H9 (cell line): ENCODE measurements around the gene FRAT2. TPM values are rescaled to one million over a fixed set of nuclear protein-coding genes. Genes with fewer than 3 reads are reported as not detected.
A peak's percentile ranks its signal among the peaks of the same experiment; 100 is the strongest.

Experiments
- DNase-seq: peaks from one replicate; pipeline ENCODE4 v3.0.0-alpha.2; 2017
- H2AFZ ChIP-seq: one replicate; pipeline ENCODE4 v1.6.1; 2013; ENCODE audit warnings: mild to moderate bottlenecking, low read length, control low read depth, moderate library complexity
- H2AK5ac ChIP-seq: 2 replicates; pipeline ENCODE4 v1.6.1; 2013; ENCODE audit warnings: low read length, control low read depth, mixed read lengths; ENCODE audit not compliant: insufficient read length
- H2BK120ac ChIP-seq: one replicate; pipeline ENCODE4 v1.6.1; 2013; ENCODE audit warnings: low read depth, mild to moderate bottlenecking, low read length, control low read depth, inconsistent platforms; ENCODE audit not compliant: poor library complexity, severe bottlenecking
- H2BK12ac ChIP-seq: 2 replicates; pipeline ENCODE4 v1.6.1; 2013; ENCODE audit warnings: low read length, control low read depth, mixed read lengths, low read depth; ENCODE audit not compliant: insufficient read length
- H2BK15ac ChIP-seq: 2 replicates; pipeline ENCODE4 v1.6.1; 2013; ENCODE audit warnings: low read depth, low read length, control low read depth
- H2BK20ac ChIP-seq: one replicate; pipeline ENCODE4 v1.6.1; 2013; ENCODE audit warnings: low read depth, mild to moderate bottlenecking, low read length, control low read depth, inconsistent platforms; ENCODE audit not compliant: poor library complexity, severe bottlenecking
- H2BK5ac ChIP-seq: 2 replicates; pipeline ENCODE4 v1.6.1; 2013; ENCODE audit warnings: low read length, control low read depth, mixed read lengths; ENCODE audit not compliant: insufficient read length
- H3K14ac ChIP-seq: 2 replicates; pipeline ENCODE4 v1.6.1; 2013; ENCODE audit warnings: low read length, control low read depth; ENCODE audit not compliant: insufficient read depth
- H3K18ac ChIP-seq: 2 replicates; pipeline ENCODE4 v1.6.1; 2013; ENCODE audit warnings: low read depth, mild to moderate bottlenecking, mixed read lengths, low read length, control low read depth; ENCODE audit not compliant: insufficient read length
- H3K23ac ChIP-seq: 2 replicates; pipeline ENCODE4 v1.6.1; 2013; ENCODE audit warnings: low read length, control low read depth, mixed read lengths, low read depth; ENCODE audit not compliant: insufficient read length
- H3K23me2 ChIP-seq: 2 replicates; pipeline ENCODE4 v1.6.1; 2013; ENCODE audit warnings: low read depth, mild to moderate bottlenecking, mixed read lengths, low read length, control low read depth; ENCODE audit not compliant: insufficient read length, poor library complexity, severe bottlenecking
- H3K27ac ChIP-seq: 2 replicates; pipeline ENCODE4 v1.5.1; 2013; ENCODE audit warnings: low read length, control low read depth, mixed read lengths, low read depth; ENCODE audit not compliant: insufficient read length
- H3K27me3 ChIP-seq: 2 replicates; pipeline ENCODE4 v1.6.1; 2013; ENCODE audit warnings: low read length, control low read depth, inconsistent platforms; ENCODE audit not compliant: insufficient read depth
- H3K4ac ChIP-seq: 2 replicates; pipeline ENCODE4 v1.6.1; 2013; ENCODE audit warnings: low read depth, mild to moderate bottlenecking, control low read depth, inconsistent platforms, low read length, moderate library complexity
- H3K4me1 ChIP-seq: 2 replicates; pipeline ENCODE4 v1.6.1; 2013; ENCODE audit warnings: low read length, control low read depth, inconsistent platforms; ENCODE audit not compliant: insufficient read depth
- H3K4me2 ChIP-seq: 2 replicates; pipeline ENCODE4 v1.6.1; 2013; ENCODE audit warnings: low read length, control low read depth, mixed read lengths; ENCODE audit not compliant: insufficient read length, insufficient read depth
- H3K56ac ChIP-seq: 2 replicates; pipeline ENCODE4 v1.6.1; 2013; ENCODE audit warnings: low read depth, mild to moderate bottlenecking, mixed read lengths, low read length, control low read depth; ENCODE audit not compliant: insufficient read length
- H3K79me1 ChIP-seq: 2 replicates; pipeline ENCODE4 v1.6.1; 2013; ENCODE audit warnings: low read depth, mild to moderate bottlenecking, moderate library complexity, low read length, control low read depth, inconsistent platforms; ENCODE audit not compliant: insufficient read depth, poor library complexity, severe bottlenecking
- H3K79me2 ChIP-seq: 2 replicates; pipeline ENCODE4 v1.6.1; 2013; ENCODE audit warnings: low read length, control low read depth, inconsistent platforms; ENCODE audit not compliant: insufficient read depth
- H3K9ac ChIP-seq: 2 replicates; pipeline ENCODE4 v1.6.1; 2013; ENCODE audit warnings: low read length, control low read depth, mixed read lengths; ENCODE audit not compliant: insufficient read length; ENCODE audit errors: extremely low read depth
- H3K9me3 ChIP-seq: one replicate; pipeline ENCODE4 v1.6.1; 2013; ENCODE audit warnings: low read depth, low read length, inconsistent platforms; ENCODE audit not compliant: control insufficient read depth
- H3T11ph ChIP-seq: one replicate; pipeline ENCODE4 v1.6.1; 2013; ENCODE audit warnings: mild to moderate bottlenecking, low read length, control low read depth, inconsistent platforms
- H4K20me1 ChIP-seq: one replicate; pipeline ENCODE4 v1.6.1; 2013; ENCODE audit not compliant: control insufficient read depth, insufficient read length, insufficient read depth
- H4K5ac ChIP-seq: 2 replicates; pipeline ENCODE4 v1.6.1; 2013; ENCODE audit warnings: low read depth, mild to moderate bottlenecking, mixed read lengths, low read length, control low read depth; ENCODE audit not compliant: insufficient read length
- H4K8ac ChIP-seq: replicated peaks from 2 replicates; pipeline ENCODE4 v1.6.1; 2013; ENCODE audit warnings: low read length, control low read depth, mixed read lengths, low read depth; ENCODE audit not compliant: insufficient read length
- H4K91ac ChIP-seq: 2 replicates; pipeline ENCODE4 v1.6.1; 2013; ENCODE audit warnings: low read depth, mild to moderate bottlenecking, moderate library complexity, mixed read lengths, low read length, control low read depth; ENCODE audit not compliant: insufficient read length
- H3K27ac Mint-ChIP-seq, 3 experiments: 2 replicates in 2 of 3; 3 replicates in 1 of 3; pipeline ENCODE4 v1.8.0; 2020 to 2021; ENCODE audit warnings: mixed read lengths in 3 of 3, mild to moderate bottlenecking in 1 of 3, moderate library complexity in 1 of 3
- H3K27me3 Mint-ChIP-seq: 2 replicates; pipeline ENCODE4 v1.8.0; 2021; ENCODE audit warnings: low read depth, mild to moderate bottlenecking, moderate library complexity, mixed read lengths
- H3K36me3 Mint-ChIP-seq, 3 experiments: 2 replicates in 2 of 3; 3 replicates in 1 of 3; pipeline ENCODE4 v1.8.0; 2020 to 2021; ENCODE audit warnings: low read depth in 3 of 3, mixed read lengths in 3 of 3; ENCODE audit not compliant: insufficient read depth in 1 of 3
- H3K4me1 Mint-ChIP-seq, 2 experiments: 2 replicates each; pipeline ENCODE4 v1.8.0; 2020; ENCODE audit warnings: mixed read lengths in 2 of 2
- H3K4me3 Mint-ChIP-seq, 2 experiments: 2 replicates in 1 of 2; 3 replicates in 1 of 2; pipeline ENCODE4 v1.8.0; 2020 to 2021; ENCODE audit warnings: mild to moderate bottlenecking in 2 of 2, mixed read lengths in 2 of 2, moderate library complexity in 1 of 2
- H3K9me3 Mint-ChIP-seq, 2 experiments: 2 replicates in 1 of 2; 3 replicates in 1 of 2; pipeline ENCODE4 v1.8.0; 2020; ENCODE audit warnings: mild to moderate bottlenecking in 2 of 2, mixed read lengths in 2 of 2, moderate library complexity in 1 of 2
- WGBS: extraction: QIAGEN DNeasy Blood & Tissue Kit; methylation state at CpG from one replicate; pipeline ENCODE4 v1.1.7; 2013; ENCODE audit warnings: missing lambda C conversion rate, low lambda C conversion rate, mixed read lengths; ENCODE audit not compliant: insufficient read length; ENCODE audit errors: extremely low coverage; 5-methylcytosine and 5-hydroxymethylcytosine counted together
- total RNA-seq: library from RNA; stranded (reverse); gene quantifications from 2 replicates; pipeline ENCODE4 v1.2.1, GENCODE V29; 2021
- TF ChIP-seq, protein P1 (sequence below): fragments of 200-600 bp; sonication (generic); conservative IDR thresholded peaks from 3 replicates; pipeline ENCODE4 v1.8.0; 2021; ENCODE audit warnings: antibody characterized with exemption, mild to moderate bottlenecking

Gene FRAT2
- total RNA-seq, 1 experiment from 2014 or later, result 129 TPM

DNA sequence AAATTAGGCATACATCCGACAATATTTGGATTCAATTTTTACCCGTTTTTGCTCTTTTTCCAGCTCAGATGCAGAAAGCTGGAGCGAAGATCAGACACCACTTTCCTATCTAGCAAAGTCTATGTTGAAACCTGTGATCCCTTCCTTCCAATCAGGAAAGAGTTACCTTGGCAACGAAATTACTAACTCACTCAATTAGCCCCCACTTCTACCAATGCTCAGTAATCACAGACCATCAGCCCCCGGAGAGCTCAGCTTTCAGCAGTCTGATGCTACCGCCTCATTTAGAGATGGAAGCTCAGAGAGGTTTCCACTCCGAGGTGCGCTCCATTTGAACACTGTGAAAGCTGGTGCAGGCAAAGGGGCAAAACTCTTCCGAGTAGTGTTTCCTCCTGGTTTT lies 8.8 kb downstream of the FRAT2 start:
- H3K79me2 ChIP-seq, result no peaks in the 10 kb centered on the region
- Mint-ChIP-seq H3K9me3 (no peaks in the 10 kb centered on the region; a peak in 1 of 5 replicates), H3K27me3 (peaks cover 15% of the 10 kb centered on the region), H3K36me3 (peaks cover 14 to 32% (median 19%) of the 10 kb centered on the region in 3 experiments; a peak in 6 of 7 replicates), H3K4me3 (no peak overlapping the region), H3K27ac (0 out of 7 replicates have a peak overlapping the region, but pooled peaks of 1 of the 3 experiments have one; percentile 27), H3K4me1 (peaks cover 52 to 55% of the 10 kb centered on the region in 2 experiments)
- no peaks in the 10 kb centered on the region for H4K20me1 ChIP-seq
- H3K27me3 ChIP-seq, result peaks cover 3% of the 10 kb centered on the region; the same call in 1 of the 2 replicates
- H3K9ac ChIP-seq, result no peak overlapping the region
- H2AFZ ChIP-seq, result no peak overlapping the region
- H3K23ac ChIP-seq, result no peak overlapping the region
- WGBS, result no CpG with 5 or more reads among the region's 9 CpGs
- no peak overlapping the region for H3K56ac ChIP-seq
- H3K27ac ChIP-seq, result no peak overlapping the region
- H4K8ac ChIP-seq, result no peak overlapping the region
- no peak overlapping the region for H2BK5ac ChIP-seq
- H3K4me1 ChIP-seq, result peaks cover 9% of the 10 kb centered on the region; the same call in 1 of the 2 replicates
- DNase-seq, result no peak
- TF ChIP-seq, protein P1, sequence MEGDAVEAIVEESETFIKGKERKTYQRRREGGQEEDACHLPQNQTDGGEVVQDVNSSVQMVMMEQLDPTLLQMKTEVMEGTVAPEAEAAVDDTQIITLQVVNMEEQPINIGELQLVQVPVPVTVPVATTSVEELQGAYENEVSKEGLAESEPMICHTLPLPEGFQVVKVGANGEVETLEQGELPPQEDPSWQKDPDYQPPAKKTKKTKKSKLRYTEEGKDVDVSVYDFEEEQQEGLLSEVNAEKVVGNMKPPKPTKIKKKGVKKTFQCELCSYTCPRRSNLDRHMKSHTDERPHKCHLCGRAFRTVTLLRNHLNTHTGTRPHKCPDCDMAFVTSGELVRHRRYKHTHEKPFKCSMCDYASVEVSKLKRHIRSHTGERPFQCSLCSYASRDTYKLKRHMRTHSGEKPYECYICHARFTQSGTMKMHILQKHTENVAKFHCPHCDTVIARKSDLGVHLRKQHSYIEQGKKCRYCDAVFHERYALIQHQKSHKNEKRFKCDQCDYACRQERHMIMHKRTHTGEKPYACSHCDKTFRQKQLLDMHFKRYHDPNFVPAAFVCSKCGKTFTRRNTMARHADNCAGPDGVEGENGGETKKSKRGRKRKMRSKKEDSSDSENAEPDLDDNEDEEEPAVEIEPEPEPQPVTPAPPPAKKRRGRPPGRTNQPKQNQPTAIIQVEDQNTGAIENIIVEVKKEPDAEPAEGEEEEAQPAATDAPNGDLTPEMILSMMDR, result no peak
- H3T11ph ChIP-seq, result no peak overlapping the region
- peaks cover 4% of the 10 kb centered on the region for H3K79me1 ChIP-seq
- H2BK15ac ChIP-seq, result no peak overlapping the region
- H3K14ac ChIP-seq, result no peak overlapping the region
- H3K23me2 ChIP-seq, result peaks cover 4% of the 10 kb centered on the region
- no peaks in the 10 kb centered on the region for H3K9me3 ChIP-seq
- no peak overlapping the region for H4K5ac ChIP-seq
- H2AK5ac ChIP-seq, result no peak overlapping the region
- no peak overlapping the region for H2BK12ac ChIP-seq
- no peak overlapping the region for H3K4ac ChIP-seq
- H2BK120ac ChIP-seq, result no peak overlapping the region
- H2BK20ac ChIP-seq, result no peak overlapping the region
- H3K18ac ChIP-seq, result no peak overlapping the region
- no peak overlapping the region for H4K91ac ChIP-seq
- H3K4me2 ChIP-seq, result no peak overlapping the region
